ENCODE results near the gene HOXD11. TPM values are rescaled to one million over a fixed set of nuclear protein-coding genes. Genes with fewer than 3 reads are reported as not detected.

Gene HOXD11
- total RNA-seq, 4 donors from 2014 or later, result not detected

- WGBS, result 37% methylated on average over 2 of the region's 2 CpGs
- Histone ChIP-seq H3K4me3 (no peak overlapping the region), H3K27me3 (peaks cover 100% of the 10 kb centered on the region), H3K27ac (no peak overlapping the region), H3K9me3 (no peaks in the 10 kb centered on the region), H3K36me3 (no peaks in the 10 kb centered on the region), H3K4me1 (peaks cover 57% of the 10 kb centered on the region)
- TF ChIP-seq EP300 (IDR thresholded peaks at IDR 0.05) (no peak), POLR2AphosphoS5 (IDR thresholded peaks at IDR 0.05) (no peak), POLR2A (IDR thresholded peaks at IDR 0.05) (no peak), CTCF (IDR thresholded peaks at IDR 0.05) (no peak)
- peak in 1 of 2 donors; percentile 41 for DNase-seq (ENCODE audit: low spot score in 2 of 2)
Measured at GRCh38 chr2:176101216-176101830, 5.8 kb upstream of the HOXD11 start.

GRCh38 chr2:176101842-176102241 lies 5.2 kb upstream of the HOXD11 start:
- WGBS, result 59% methylated on average over 5 of the region's 5 CpGs

GRCh38 chr2:176102309-176102866 lies 4.7 kb upstream of the HOXD11 start:
- no peak for DNase-seq (ENCODE audit: low spot score in 2 of 2)
- H3K9me3 ChIP-seq, result no peaks in the 10 kb centered on the region
- peaks cover 100% of the 10 kb centered on the region for H3K27me3 ChIP-seq
- no peak overlapping the region for H3K27ac ChIP-seq
- H3K36me3 ChIP-seq, result no peaks in the 10 kb centered on the region
- TF ChIP-seq POLR2A (IDR thresholded peaks at IDR 0.05), result no peak
- no peak for TF ChIP-seq POLR2AphosphoS5 (IDR thresholded peaks at IDR 0.05)
- TF ChIP-seq CTCF (IDR thresholded peaks at IDR 0.05), result no peak
- no peak for TF ChIP-seq EP300 (IDR thresholded peaks at IDR 0.05)
- no peak overlapping the region for H3K4me3 ChIP-seq
- WGBS, result 48% methylated on average over 7 of the region's 7 CpGs
- peaks cover 58% of the 10 kb centered on the region for H3K4me1 ChIP-seq

More at GRCh38 chr2:176101842-176102241, 5.2 kb upstream of the HOXD11 start:
- peaks cover 58% of the 10 kb centered on the region for H3K4me1 ChIP-seq
- peaks cover 100% of the 10 kb centered on the region for H3K27me3 ChIP-seq
- no peak for TF ChIP-seq POLR2A (IDR thresholded peaks at IDR 0.05)
- TF ChIP-seq POLR2AphosphoS5 (IDR thresholded peaks at IDR 0.05), result no peak
- H3K9me3 ChIP-seq, result no peaks in the 10 kb centered on the region
- no peaks in the 10 kb centered on the region for H3K36me3 ChIP-seq
- no peak overlapping the region for H3K4me3 ChIP-seq
- peak in 1 of 2 donors; percentile 40 for DNase-seq (ENCODE audit: low spot score in 2 of 2)
- no peak overlapping the region for H3K27ac ChIP-seq

- DNase-seq (ENCODE audit: low spot score in 2 of 2), result no peak
- H3K9me3 ChIP-seq, result no peaks in the 10 kb centered on the region
- 59% methylated on average over 7 of the region's 7 CpGs for WGBS
- H3K36me3 ChIP-seq, result no peaks in the 10 kb centered on the region
- no peak overlapping the region for H3K4me3 ChIP-seq
- peaks cover 99% of the 10 kb centered on the region for H3K27me3 ChIP-seq
- H3K4me1 ChIP-seq, result peaks cover 56% of the 10 kb centered on the region
- no peak for TF ChIP-seq CTCF (IDR thresholded peaks at IDR 0.05)
- no peak for TF ChIP-seq POLR2AphosphoS5 (IDR thresholded peaks at IDR 0.05)
- no peak for TF ChIP-seq POLR2A (IDR thresholded peaks at IDR 0.05)
- TF ChIP-seq EP300 (IDR thresholded peaks at IDR 0.05), result no peak
- H3K27ac ChIP-seq, result no peak overlapping the region
Measured at GRCh38 chr2:176103194-176103593, 3.9 kb upstream of the HOXD11 start.

GRCh38 chr2:176103742-176104315 lies 3.3 kb upstream of the HOXD11 start:
- peak overlapping the region; percentile 26 for H3K4me3 ChIP-seq
- H3K27ac ChIP-seq, result no peak overlapping the region
- no peak for DNase-seq (ENCODE audit: low spot score in 2 of 2)
- peaks cover 99% of the 10 kb centered on the region for H3K27me3 ChIP-seq
- WGBS, result 14% methylated on average over 17 of the region's 17 CpGs
- no peaks in the 10 kb centered on the region for H3K9me3 ChIP-seq
- H3K4me1 ChIP-seq, result peaks cover 56% of the 10 kb centered on the region
- no peaks in the 10 kb centered on the region for H3K36me3 ChIP-seq
- TF ChIP-seq POLR2AphosphoS5 (IDR thresholded peaks at IDR 0.05) (no peak), EP300 (IDR thresholded peaks at IDR 0.05) (no peak), POLR2A (IDR thresholded peaks at IDR 0.05) (no peak), CTCF (IDR thresholded peaks at IDR 0.05) (no peak)

Data from suprapubic skin (tissue), 4 donors.